ENCODE data around the gene DUSP18. TPM values are rescaled to one million over a fixed set of nuclear protein-coding genes. Genes with fewer than 3 reads are reported as not detected.

Gene DUSP18
- total and polyA plus RNA-seq, 9 of the 15 experiments (the other 6 are each of a cell fraction or from before 2014, with no cell fraction given) = 1.00 to 3.7 (median 1.5) TPM

GRCh38 chr22:30695871-30696655 lies 28.4 kb upstream of the DUSP18 start:
- no peaks in the 10 kb centered on the region for H3K79me2 ChIP-seq (ENCODE audit: control insufficient read depth, insufficient read depth, low read length)
- ATAC-seq (no peak), FAIRE-seq (no peak), DNase-seq (ENCODE audit: extremely low read depth in 1 of 4, low spot score in 3 of 4) (no peak)
- WGBS (ENCODE audit: insufficient coverage, low coverage, missing lambda C conversion rate) = 59% methylated on average over 7 of the region's 7 CpGs
- H3K27ac ChIP-seq (ENCODE audit: extremely low read depth, low read depth, low read length) = no peak overlapping the region
- peaks cover 8 to 24% of the 10 kb centered on the region in 2 experiments; a peak in 4 of 5 replicates for H3K4me1 ChIP-seq (replicated peaks in 1 of 2; ENCODE audit: control insufficient read depth in 2 of 2, insufficient read depth in 2 of 2, low read length in 2 of 2)
- no peak overlapping the region for H2AFZ ChIP-seq (ENCODE audit: low read depth, low read length)
- in situ Hi-C loops (cut with MboI) = no loop called here
- BruUV-seq (replicated peaks) = no TSS peak
- no peak overlapping the region for H3K9ac ChIP-seq (ENCODE audit: insufficient read depth in 1 of 2, low read depth in 2 of 2, low read length in 2 of 2)
- no peak overlapping the region for H3K4me2 ChIP-seq (ENCODE audit: insufficient read depth, low read length)
- H3K27me3 ChIP-seq (ENCODE audit: control insufficient read depth in 2 of 2, insufficient read depth in 2 of 2, low read length in 2 of 2) = no peaks in the 10 kb centered on the region
- no peaks in the 10 kb centered on the region for H3K9me1 ChIP-seq (ENCODE audit: control insufficient read depth, insufficient read depth, low read length)
- no peaks in the 10 kb centered on the region for H4K20me1 ChIP-seq (replicated peaks; ENCODE audit: control insufficient read depth, insufficient read depth, low read length)
- ChIA-PET CTCF (ENCODE audit: low intra/inter-chr PET ratio) (no interaction called here), POLR2A (interaction anchor here (0.6 to 1.5 kb wide), 2 partner anchors 18 to 24 kb away, joined by 3 to 4 read pairs; no protein-coding TSS in a partner anchor)
- TF ChIP-seq TEAD2 (tag; IDR thresholded peaks at IDR 0.05) = no peak
- no peaks in the 10 kb centered on the region for H3K36me3 ChIP-seq (ENCODE audit: control insufficient read depth, insufficient read depth, low read length)
- no peaks in the 10 kb centered on the region for H3K9me3 ChIP-seq (replicated peaks; ENCODE audit: control insufficient read depth, insufficient read depth, low read depth, low read length)
- H3K4me3 ChIP-seq = no peak overlapping the region
- intact Hi-C loops (cut with micrococcal nuclease) = no loop called here

GRCh38 chr22:30695351-30695851 lies 27.7 kb upstream of the DUSP18 start:
- Histone ChIP-seq H3K79me2 (ENCODE audit: control insufficient read depth, insufficient read depth, low read length) (no peaks in the 10 kb centered on the region), H3K27ac (ENCODE audit: extremely low read depth, low read depth, low read length) (no peak overlapping the region), H3K4me1 (replicated peaks in 1 of 2; ENCODE audit: control insufficient read depth in 2 of 2, insufficient read depth in 2 of 2, low read length in 2 of 2) (peaks cover 8 to 24% of the 10 kb centered on the region in 2 experiments; a peak in 4 of 5 replicates), H3K9me1 (ENCODE audit: control insufficient read depth, insufficient read depth, low read length) (no peaks in the 10 kb centered on the region), H3K4me3 (no peak overlapping the region), H3K4me2 (ENCODE audit: insufficient read depth, low read length) (peak overlapping the region; percentile 60; the same call in 1 of the 2 replicates), H4K20me1 (replicated peaks; ENCODE audit: control insufficient read depth, insufficient read depth, low read length) (no peaks in the 10 kb centered on the region), H3K9me3 (replicated peaks; ENCODE audit: control insufficient read depth, insufficient read depth, low read depth, low read length) (no peaks in the 10 kb centered on the region), H2AFZ (ENCODE audit: low read depth, low read length) (peak overlapping the region; percentile 79; the same call in 1 of the 2 replicates), H3K27me3 (ENCODE audit: control insufficient read depth in 2 of 2, insufficient read depth in 2 of 2, low read length in 2 of 2) (no peaks in the 10 kb centered on the region), H3K36me3 (ENCODE audit: control insufficient read depth, insufficient read depth, low read length) (no peaks in the 10 kb centered on the region), H3K9ac (ENCODE audit: insufficient read depth in 1 of 2, low read depth in 2 of 2, low read length in 2 of 2) (peak overlapping the region in 1 of 2 experiments; percentile 87; a peak in 2 of 4 replicates)
- in situ Hi-C loops (cut with MboI) = no loop called here
- TF ChIP-seq NCOA4 (IDR thresholded peaks at IDR 0.05; ENCODE audit: partially characterized antibody) (no peak), NFIC (IDR thresholded peaks at IDR 0.05) (peak; percentile 76)
- DNase-seq (ENCODE audit: extremely low read depth in 1 of 4, low spot score in 3 of 4) (no peak), ATAC-seq (no peak), FAIRE-seq (no peak)
- ChIA-PET POLR2A (interaction anchor here (1.5 kb wide), 1 partner anchor 17 kb away, joined by 4 read pairs; no protein-coding TSS in a partner anchor), CTCF (ENCODE audit: low intra/inter-chr PET ratio) (no interaction called here)
- WGBS (ENCODE audit: insufficient coverage, low coverage, missing lambda C conversion rate) = 78% methylated on average over 12 of the region's 15 CpGs
- no TSS peak for BruUV-seq (replicated peaks)
- intact Hi-C loops (cut with micrococcal nuclease) = no loop called here

Data from K562 (cell line).